Type B pancreatic cell (in vitro differentiated cells): ENCODE data around the gene C15orf40. TPM values are rescaled to one million over a fixed set of nuclear protein-coding genes. Genes with fewer than 3 reads are reported as not detected.

Source experiments
- DNase-seq: peaks from one replicate; pipeline ENCODE4 v3.0.0; 2021; ENCODE audit warnings: mixed read lengths; ENCODE audit not compliant: unreplicated experiment; ENCODE audit errors: extremely low spot score
- H3K27ac Mint-ChIP-seq: 2 replicates; pipeline ENCODE4 v1.8.0; 2021; ENCODE audit warnings: mild to moderate bottlenecking, mixed read lengths
- H3K27me3 Mint-ChIP-seq: 2 replicates; pipeline ENCODE4 v1.8.0; 2021; ENCODE audit warnings: mixed read lengths
- H3K36me3 Mint-ChIP-seq: 2 replicates; pipeline ENCODE4 v1.8.0; 2021; ENCODE audit warnings: mixed read lengths
- H3K4me1 Mint-ChIP-seq: one replicate; pipeline ENCODE4 v1.8.0; 2021; ENCODE audit warnings: mixed read lengths; ENCODE audit not compliant: unreplicated experiment
- H3K4me3 Mint-ChIP-seq: 2 replicates; pipeline ENCODE4 v1.8.0; 2021; ENCODE audit warnings: mild to moderate bottlenecking, mixed read lengths
- H3K9me3 Mint-ChIP-seq: 2 replicates; pipeline ENCODE4 v1.8.0; 2021; ENCODE audit warnings: mixed read lengths
- total RNA-seq: library from RNA; stranded (reverse); gene quantifications from 2 replicates; pipeline ENCODE4 v1.2.1, GENCODE V29; 2021; ENCODE audit warnings: low replicate concordance
- TF ChIP-seq, protein P1 (sequence below): fragments of 200-600 bp; sonication (generic); conservative IDR thresholded peaks from 2 replicates; pipeline ENCODE4 v1.5.0; 2021; ENCODE audit warnings: antibody characterized with exemption, mild to moderate bottlenecking

C15orf40 gene
- total RNA-seq, 1 donor from 2014 or later = 26.8 TPM

DNA sequence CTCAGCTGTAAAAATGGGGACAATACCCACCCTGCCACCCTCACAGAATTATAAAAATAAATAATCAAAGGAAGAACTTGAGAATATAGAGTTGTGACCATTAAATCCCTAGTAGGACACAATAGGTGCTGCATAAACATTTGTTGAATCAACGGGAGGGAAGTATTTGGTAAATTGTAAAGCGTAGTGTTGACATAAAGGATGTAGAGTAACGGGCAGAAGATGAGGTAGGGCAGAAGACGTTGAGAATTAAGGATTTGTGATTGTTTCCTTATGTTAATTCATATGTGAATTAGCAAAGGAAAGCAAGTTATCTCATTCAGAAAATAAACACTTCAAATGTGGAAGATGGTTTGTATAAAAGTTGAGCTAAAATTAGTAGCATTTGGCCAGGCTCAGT lies 18.3 kb downstream of the C15orf40 start:
- H3K9me3 Mint-ChIP-seq = no peaks in the 10 kb centered on the region
- H3K36me3 Mint-ChIP-seq = peaks cover 5% of the 10 kb centered on the region
- no peak for DNase-seq
- H3K4me3 Mint-ChIP-seq = no peak overlapping the region
- H3K4me1 Mint-ChIP-seq = no peaks in the 10 kb centered on the region
- H3K27ac Mint-ChIP-seq = no peak overlapping the region
- no peaks in the 10 kb centered on the region for H3K27me3 Mint-ChIP-seq
- TF ChIP-seq, protein P1, sequence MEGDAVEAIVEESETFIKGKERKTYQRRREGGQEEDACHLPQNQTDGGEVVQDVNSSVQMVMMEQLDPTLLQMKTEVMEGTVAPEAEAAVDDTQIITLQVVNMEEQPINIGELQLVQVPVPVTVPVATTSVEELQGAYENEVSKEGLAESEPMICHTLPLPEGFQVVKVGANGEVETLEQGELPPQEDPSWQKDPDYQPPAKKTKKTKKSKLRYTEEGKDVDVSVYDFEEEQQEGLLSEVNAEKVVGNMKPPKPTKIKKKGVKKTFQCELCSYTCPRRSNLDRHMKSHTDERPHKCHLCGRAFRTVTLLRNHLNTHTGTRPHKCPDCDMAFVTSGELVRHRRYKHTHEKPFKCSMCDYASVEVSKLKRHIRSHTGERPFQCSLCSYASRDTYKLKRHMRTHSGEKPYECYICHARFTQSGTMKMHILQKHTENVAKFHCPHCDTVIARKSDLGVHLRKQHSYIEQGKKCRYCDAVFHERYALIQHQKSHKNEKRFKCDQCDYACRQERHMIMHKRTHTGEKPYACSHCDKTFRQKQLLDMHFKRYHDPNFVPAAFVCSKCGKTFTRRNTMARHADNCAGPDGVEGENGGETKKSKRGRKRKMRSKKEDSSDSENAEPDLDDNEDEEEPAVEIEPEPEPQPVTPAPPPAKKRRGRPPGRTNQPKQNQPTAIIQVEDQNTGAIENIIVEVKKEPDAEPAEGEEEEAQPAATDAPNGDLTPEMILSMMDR = no peak

DNA sequence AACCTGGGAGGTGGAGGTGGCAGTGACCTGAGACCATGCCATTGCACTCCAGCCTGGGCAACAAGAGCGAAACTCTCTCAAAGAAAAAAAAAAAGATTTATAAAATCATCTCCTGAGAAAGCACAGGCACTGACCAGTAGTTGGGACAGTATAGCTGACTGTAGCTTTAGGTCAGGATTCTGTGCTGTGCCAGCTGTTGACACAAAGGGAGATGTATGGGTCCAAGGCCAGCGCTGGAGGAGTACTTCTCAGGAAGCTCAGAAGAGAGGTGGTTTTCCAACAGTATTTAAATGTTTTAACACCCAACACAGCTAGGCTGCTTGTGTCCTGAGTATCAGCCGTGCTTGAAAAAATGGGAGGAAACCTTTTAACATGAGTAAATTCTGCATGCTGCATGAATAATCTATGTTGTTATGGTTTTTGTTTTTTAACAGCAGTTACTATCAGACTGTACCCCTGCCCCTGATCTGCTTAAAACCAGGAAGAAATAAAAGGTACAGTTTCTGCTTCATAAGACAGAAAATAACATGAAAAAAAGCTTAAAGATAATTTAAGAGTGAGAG lies 18.9 kb downstream of the C15orf40 start:
- Mint-ChIP-seq H3K27ac (no peak overlapping the region), H3K36me3 (peaks cover 5% of the 10 kb centered on the region), H3K9me3 (no peaks in the 10 kb centered on the region), H3K4me1 (peaks cover under 1% of the 10 kb centered on the region), H3K27me3 (no peaks in the 10 kb centered on the region), H3K4me3 (no peak overlapping the region)
- no peak for DNase-seq
- TF ChIP-seq, protein P1 = no peak

DNA sequence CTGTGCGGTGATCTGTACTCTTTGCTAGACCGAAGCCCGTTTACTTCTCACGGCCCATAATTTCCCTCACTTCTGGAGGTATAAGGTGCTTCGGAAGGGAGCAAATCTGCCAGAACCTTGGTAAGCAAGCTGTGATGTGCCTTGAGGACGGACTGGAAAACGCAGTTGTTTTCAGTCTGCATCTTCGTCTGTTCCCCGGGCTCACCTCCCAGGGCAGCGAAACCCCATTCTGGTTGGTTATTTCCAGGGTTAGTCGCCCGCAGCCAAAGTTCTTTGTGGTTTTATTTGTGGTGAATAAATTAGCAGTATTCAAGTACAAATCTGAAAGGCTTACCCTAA lies 25.0 kb downstream of the C15orf40 start:
- Mint-ChIP-seq H3K27me3 (no peaks in the 10 kb centered on the region), H3K4me1 (peaks cover 17% of the 10 kb centered on the region), H3K9me3 (no peaks in the 10 kb centered on the region), H3K27ac (peak overlapping the region; percentile 96), H3K36me3 (peaks cover 11% of the 10 kb centered on the region), H3K4me3 (peak overlapping the region; percentile 100)
- no peak for DNase-seq
- TF ChIP-seq, protein P1 = no peak

DNA sequence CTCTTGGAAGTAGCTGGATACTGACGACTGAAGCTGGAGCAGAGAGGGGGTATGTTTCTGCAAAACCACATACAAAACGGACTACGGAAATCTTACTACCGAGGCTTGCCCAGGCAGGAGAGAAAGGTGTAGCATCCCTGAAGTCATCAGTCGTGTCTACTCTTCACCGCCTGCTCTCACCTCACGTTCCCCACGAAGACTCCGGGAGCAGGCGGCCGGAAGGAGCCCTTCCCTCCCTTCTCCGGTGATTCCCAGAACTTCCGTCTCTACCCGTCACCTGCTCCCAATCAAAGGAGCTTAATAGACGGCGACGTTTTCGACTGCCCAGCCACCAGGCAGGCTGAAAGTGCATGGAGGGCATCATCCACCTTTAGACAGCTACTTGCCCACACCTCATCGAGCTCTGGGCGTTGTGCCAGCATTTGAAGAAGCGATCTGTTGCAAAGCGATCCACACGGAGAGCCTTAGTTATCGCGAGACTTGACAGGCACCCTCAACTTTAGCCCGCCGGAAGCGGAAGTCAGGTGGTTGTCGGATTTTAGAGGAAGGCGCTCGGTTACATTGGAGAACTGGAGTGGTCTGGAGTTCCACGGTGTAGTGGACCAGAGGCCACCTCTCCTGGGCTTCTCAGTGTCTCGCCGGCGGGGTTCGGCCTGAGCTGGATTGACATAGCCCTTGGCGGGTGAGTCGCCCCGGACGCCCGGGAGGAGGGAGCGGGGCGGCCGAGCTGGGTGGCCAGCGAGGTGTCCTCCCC lies 25.6 kb downstream of the C15orf40 start, which contains the start of gene RAMAC:
Gene RAMAC (plus strand): TSS at position 523 of the 754 bp plus-strand sequence. CDS start 2,809 bp downstream, outside the sequence.
- peaks cover 18% of the 10 kb centered on the region for H3K4me1 Mint-ChIP-seq
- peak; percentile 85 for DNase-seq
- H3K4me3 Mint-ChIP-seq = peak within 1 kb of the TSS; percentile 100
- TF ChIP-seq, protein P1 = no peak
- H3K27me3 Mint-ChIP-seq = no peaks in the 10 kb centered on the region
- peaks cover 10% of the 10 kb centered on the region for H3K36me3 Mint-ChIP-seq
- peak within 1 kb of the TSS; percentile 96 for H3K27ac Mint-ChIP-seq
- H3K9me3 Mint-ChIP-seq = no peaks in the 10 kb centered on the region

DNA sequence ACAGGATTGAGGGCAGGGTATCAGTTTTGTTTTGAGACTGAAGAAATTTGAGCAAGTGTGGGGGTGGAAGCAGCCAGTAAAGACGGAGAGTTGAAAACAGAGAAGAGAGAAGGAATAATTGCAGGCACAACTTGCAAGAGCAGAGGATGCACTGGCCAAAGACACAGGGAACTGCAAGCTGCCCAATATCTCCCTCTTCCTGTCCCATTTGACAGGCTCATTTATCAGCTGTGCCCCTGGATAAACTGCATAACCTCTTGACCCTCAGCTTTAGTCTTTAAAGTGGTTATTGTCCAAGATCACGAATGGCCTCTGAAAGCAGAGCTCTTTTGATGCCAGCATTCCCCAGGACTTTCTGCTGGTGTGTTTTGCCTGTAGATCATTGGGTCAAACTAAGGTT lies 30.5 kb downstream of the C15orf40 start:
- Mint-ChIP-seq H3K27ac (no peak overlapping the region), H3K4me1 (peaks cover 12% of the 10 kb centered on the region), H3K4me3 (no peak overlapping the region), H3K36me3 (peaks cover 6% of the 10 kb centered on the region), H3K9me3 (no peaks in the 10 kb centered on the region), H3K27me3 (no peaks in the 10 kb centered on the region)
- TF ChIP-seq, protein P1 = no peak
- no peak for DNase-seq
